Measurements from ENCODE around the gene HSD17B12. TPM values are rescaled to one million over a fixed set of nuclear protein-coding genes. Genes with fewer than 3 reads are reported as not detected.
A peak's percentile ranks its signal among the peaks of the same experiment; 100 is the strongest.

The HSD17B12 gene
- 67.7 and 74.1 TPM in 2 replicates for polyA plus RNA-seq (2011; rRNA removed)
- polyA minus RNA-seq (2011; rRNA and poly(A)+ RNA removed), result 27.6 and 30.5 TPM in 2 replicates

GRCh38 chr11:43680521-43681400 lies at the start of gene HSD17B12:
Gene HSD17B12 (plus strand): TSS chr11:43680738. CDS start chr11:43680828, 90 bp downstream.
- peak; percentile 94 for DNase-seq (ENCODE audit: low read depth)
- Histone ChIP-seq H3K4me3 (ENCODE audit: low read depth, low read length) (peak within 1 kb of the TSS; percentile 98), H3K27me3 (ENCODE audit: control insufficient read depth, insufficient read depth, low read length) (no peaks in the 10 kb centered on the region), H3K36me3 (ENCODE audit: control insufficient read depth, insufficient read depth, low read length) (no peaks in the 10 kb centered on the region)
- ChIA-PET CTCF (no interaction called here), POLR2A (interaction anchor here (0.6 to 1.0 kb wide), 2 partner anchors 17 to 108 kb away, joined by 3 read pairs; no protein-coding TSS in a partner anchor)
- no peak for TF ChIP-seq CTCF (IDR thresholded peaks at IDR 0.05; ENCODE audit: insufficient read depth, low read depth, low read length)

- H3K36me3 ChIP-seq (ENCODE audit: control insufficient read depth, insufficient read depth, low read length), result no peaks in the 10 kb centered on the region
- POLR2A ChIA-PET, result no interaction called here
- peaks cover 2% of the 10 kb centered on the region; the same call in 1 of the 2 replicates for H3K27me3 ChIP-seq (ENCODE audit: control insufficient read depth, insufficient read depth, low read length)
- no peak overlapping the region for H3K4me3 ChIP-seq (ENCODE audit: low read depth, low read length)
- DNase-seq (ENCODE audit: low read depth), result no peak
- CTCF ChIA-PET, result interaction anchor here (0.9 to 1.4 kb wide), 2 partner anchors 13 to 64 kb away, joined by 3 to 4 read pairs; no protein-coding TSS in a partner anchor
- no peak for TF ChIP-seq CTCF (IDR thresholded peaks at IDR 0.05; ENCODE audit: insufficient read depth, low read depth, low read length)
Observed at GRCh38 chr11:43631732-43632131, 48.8 kb upstream of the HSD17B12 start.

- POLR2A ChIA-PET, result no interaction called here
- CTCF ChIA-PET, result no interaction called here
Observed at GRCh38 chr11:43632181-43632580, 48.4 kb upstream of the HSD17B12 start.

GRCh38 chr11:43638717-43639116 lies 41.8 kb upstream of the HSD17B12 start:
- peaks cover 13% of the 10 kb centered on the region for H3K27me3 ChIP-seq (ENCODE audit: control insufficient read depth, insufficient read depth, low read length)
- POLR2A ChIA-PET, result no interaction called here

More at GRCh38 chr11:43632181-43632580, 48.4 kb upstream of the HSD17B12 start:
- Histone ChIP-seq H3K27me3 (ENCODE audit: control insufficient read depth, insufficient read depth, low read length) (peaks cover 3% of the 10 kb centered on the region; the same call in 1 of the 2 replicates), H3K36me3 (ENCODE audit: control insufficient read depth, insufficient read depth, low read length) (no peaks in the 10 kb centered on the region), H3K4me3 (ENCODE audit: low read depth, low read length) (no peak overlapping the region)
- peak; percentile 9 for DNase-seq (ENCODE audit: low read depth)
- TF ChIP-seq CTCF (IDR thresholded peaks at IDR 0.05; ENCODE audit: insufficient read depth, low read depth, low read length), result no peak

More at GRCh38 chr11:43638717-43639116, 41.8 kb upstream of the HSD17B12 start:
- DNase-seq (ENCODE audit: low read depth), result no peak
- no peaks in the 10 kb centered on the region for H3K36me3 ChIP-seq (ENCODE audit: control insufficient read depth, insufficient read depth, low read length)
- CTCF ChIA-PET, result no interaction called here
- TF ChIP-seq CTCF (IDR thresholded peaks at IDR 0.05; ENCODE audit: insufficient read depth, low read depth, low read length), result no peak
- H3K4me3 ChIP-seq (ENCODE audit: low read depth, low read length), result no peak overlapping the region

Measured in BJ (cell line).